ENCODE results near the gene HIPK2. TPM values are rescaled to one million over a fixed set of nuclear protein-coding genes. Genes with fewer than 3 reads are reported as not detected.

HIPK2 gene
- total RNA-seq, 1 donor = 7.3 TPM

GRCh38 chr7:139807009-139807408 lies 29.2 kb upstream of the HIPK2 start:
- no peak for TF ChIP-seq CTCF (IDR thresholded peaks at IDR 0.05; ENCODE audit: insufficient read depth, low read depth, low read length)
- H3K4me3 ChIP-seq (ENCODE audit: low read depth, low read length) = no peak overlapping the region
- no peak for DNase-seq (ENCODE audit: low read depth)

- H3K4me3 ChIP-seq (ENCODE audit: low read depth, low read length) = no peak overlapping the region
- TF ChIP-seq CTCF (IDR thresholded peaks at IDR 0.05; ENCODE audit: insufficient read depth, low read depth, low read length) = no peak
- no peak for DNase-seq (ENCODE audit: low read depth)
Measured at GRCh38 chr7:139804571-139804970, 26.8 kb upstream of the HIPK2 start.

GRCh38 chr7:139799586-139799985 lies 21.8 kb upstream of the HIPK2 start:
- no peak for TF ChIP-seq CTCF (IDR thresholded peaks at IDR 0.05; ENCODE audit: insufficient read depth, low read depth, low read length)
- no peak for DNase-seq (ENCODE audit: low read depth)

GRCh38 chr7:139798892-139799291 lies 21.1 kb upstream of the HIPK2 start:
- no peak overlapping the region for H3K4me3 ChIP-seq (ENCODE audit: low read depth, low read length)
- TF ChIP-seq CTCF (IDR thresholded peaks at IDR 0.05; ENCODE audit: insufficient read depth, low read depth, low read length) = no peak

More at GRCh38 chr7:139799586-139799985, 21.8 kb upstream of the HIPK2 start:
- no peak overlapping the region for H3K4me3 ChIP-seq (ENCODE audit: low read depth, low read length)

GRCh38 chr7:139798221-139798620 lies 20.4 kb upstream of the HIPK2 start:
- no peak overlapping the region for H3K4me3 ChIP-seq (ENCODE audit: low read depth, low read length)
- no peak for DNase-seq (ENCODE audit: low read depth)
- no peak for TF ChIP-seq CTCF (IDR thresholded peaks at IDR 0.05; ENCODE audit: insufficient read depth, low read depth, low read length)

More at GRCh38 chr7:139798892-139799291, 21.1 kb upstream of the HIPK2 start:
- no peak for DNase-seq (ENCODE audit: low read depth)

GRCh38 chr7:139797607-139798006 lies 19.8 kb upstream of the HIPK2 start:
- no peak for TF ChIP-seq CTCF (IDR thresholded peaks at IDR 0.05; ENCODE audit: insufficient read depth, low read depth, low read length)
- DNase-seq (ENCODE audit: low read depth) = no peak
- no peak overlapping the region for H3K4me3 ChIP-seq (ENCODE audit: low read depth, low read length)

- H3K4me3 ChIP-seq (ENCODE audit: low read depth, low read length) = no peak overlapping the region
- TF ChIP-seq CTCF (IDR thresholded peaks at IDR 0.05; ENCODE audit: insufficient read depth, low read depth, low read length) = no peak
- no peak for DNase-seq (ENCODE audit: low read depth)
Measured at GRCh38 chr7:139791316-139791715, 13.5 kb upstream of the HIPK2 start.

Measured in fibroblast of villous mesenchyme (primary cell).